LNCAP (cell line): ENCODE measurements around the gene INPP5A.

ENCODE experiments used
- CTCF ChIP-seq: fragments of 450-650 bp; IDR thresholded peaks from 2 replicates; pipeline ENCODE4 v1.5.1; 2017; ENCODE audit warnings: mild to moderate bottlenecking

INPP5A gene

GRCh38 chr10:132639470-132639869 lies 101.9 kb downstream of the INPP5A start:
- TF ChIP-seq CTCF: no peak

GRCh38 chr10:132640326-132641125 lies 102.9 kb downstream of the INPP5A start:
- TF ChIP-seq CTCF: no peak

GRCh38 chr10:132641401-132641800 lies 103.8 kb downstream of the INPP5A start:
- no peak for TF ChIP-seq CTCF

DNA sequence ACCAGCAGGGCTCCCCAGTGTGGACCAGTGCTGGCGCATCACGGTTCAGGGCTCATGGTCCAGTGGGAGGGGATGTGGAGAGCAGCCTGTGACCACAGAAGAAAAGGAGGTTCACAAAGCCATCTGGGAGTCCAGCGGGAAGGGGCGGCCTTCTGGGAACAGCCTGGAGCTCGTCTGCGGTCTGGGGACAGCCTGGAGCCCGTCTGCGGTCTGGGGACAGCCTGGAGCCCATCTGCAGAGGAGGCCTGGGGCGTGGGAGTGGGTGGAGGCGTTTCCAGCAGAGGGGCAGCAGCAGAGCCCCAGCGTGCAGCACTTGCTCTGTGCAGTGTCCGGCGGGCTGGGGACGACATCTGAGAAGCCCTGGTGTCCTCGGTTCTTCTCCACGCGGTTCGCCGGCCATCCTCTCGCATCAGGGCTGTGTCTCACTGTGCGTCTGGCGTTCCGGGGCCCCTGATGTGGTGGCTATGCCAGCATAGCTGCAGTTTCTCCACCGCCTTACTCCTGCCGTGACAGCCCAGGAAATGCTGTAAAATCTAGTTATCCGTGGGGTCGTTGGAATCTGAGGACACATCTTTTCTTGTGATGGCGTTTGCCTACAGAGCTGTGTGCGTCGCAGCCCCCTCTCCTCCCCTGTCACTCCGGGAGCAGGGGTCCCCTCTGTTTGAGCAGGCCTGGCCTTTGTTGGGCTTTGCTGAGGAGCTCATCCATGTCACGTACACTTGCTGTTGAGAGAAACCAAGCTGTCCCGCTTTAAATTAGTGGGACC lies 104.6 kb downstream of the INPP5A start:
- no peak for TF ChIP-seq CTCF

DNA sequence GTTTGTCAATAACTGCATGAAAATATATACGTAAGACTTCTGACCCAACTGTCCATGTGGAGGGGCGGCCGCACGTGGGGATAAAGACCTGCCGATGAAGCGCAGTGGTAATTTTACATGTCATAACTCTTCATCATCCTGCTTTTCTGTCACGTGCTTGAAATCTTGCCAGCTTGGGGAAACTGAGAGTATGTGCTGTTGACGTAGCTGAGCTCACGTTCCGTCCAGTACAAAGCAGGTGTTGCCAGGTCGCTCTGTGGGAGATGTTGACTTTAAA lies 105.1 kb downstream of the INPP5A start:
- no peak for TF ChIP-seq CTCF

DNA sequence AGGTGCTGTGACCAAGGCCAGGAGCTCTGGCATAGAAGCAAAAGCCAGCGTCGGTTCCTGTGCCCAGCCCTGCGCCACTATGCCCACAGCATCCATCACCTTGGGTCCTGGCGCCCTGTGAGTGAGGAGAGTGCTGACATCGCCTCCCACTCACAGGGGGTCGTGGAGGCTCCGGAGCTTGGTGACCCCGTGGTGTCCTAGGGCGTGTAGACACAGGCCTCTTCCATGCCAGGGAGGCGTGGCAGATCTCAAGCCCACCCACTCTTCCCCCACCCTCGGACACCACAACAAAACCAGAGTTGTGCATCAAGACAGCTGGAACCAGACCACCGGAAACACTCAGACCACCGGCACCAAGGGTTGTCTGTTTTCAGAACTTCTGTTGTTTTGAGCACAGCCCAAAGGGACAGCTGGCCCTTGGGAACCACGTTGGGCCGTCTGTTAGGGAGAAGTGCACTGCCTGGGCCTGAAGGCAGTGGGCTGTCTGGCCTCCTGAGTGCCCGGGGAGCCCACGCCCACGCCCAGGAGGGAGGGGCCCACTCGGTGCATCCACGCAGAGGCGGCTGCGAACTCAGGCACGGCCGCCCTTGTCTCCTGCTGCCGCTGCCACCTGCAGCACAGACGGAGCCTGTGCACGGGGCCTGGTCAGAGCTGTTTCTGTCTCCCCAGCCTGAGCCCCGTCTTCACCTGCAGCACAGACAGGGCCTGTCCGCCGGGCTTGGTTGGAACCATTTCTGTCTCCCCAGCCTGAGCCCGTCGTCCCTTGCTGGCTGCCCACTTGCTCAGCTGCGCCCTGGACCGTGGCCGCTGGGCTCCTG lies 106.3 kb downstream of the INPP5A start:
- no peak for TF ChIP-seq CTCF

- no peak for TF ChIP-seq CTCF
Measured at GRCh38 chr10:132644527-132645246, 107.1 kb downstream of the INPP5A start.
